Fibroblast of upper back skin (primary cell): Measurements from ENCODE around the gene ME3.
A peak's percentile ranks its signal among the peaks of the same experiment; 100 is the strongest.

Experiments
- DNase-seq: peaks from one replicate; pipeline ENCODE4 v3.0.0-alpha.2; 2013

Gene ME3

DNA sequence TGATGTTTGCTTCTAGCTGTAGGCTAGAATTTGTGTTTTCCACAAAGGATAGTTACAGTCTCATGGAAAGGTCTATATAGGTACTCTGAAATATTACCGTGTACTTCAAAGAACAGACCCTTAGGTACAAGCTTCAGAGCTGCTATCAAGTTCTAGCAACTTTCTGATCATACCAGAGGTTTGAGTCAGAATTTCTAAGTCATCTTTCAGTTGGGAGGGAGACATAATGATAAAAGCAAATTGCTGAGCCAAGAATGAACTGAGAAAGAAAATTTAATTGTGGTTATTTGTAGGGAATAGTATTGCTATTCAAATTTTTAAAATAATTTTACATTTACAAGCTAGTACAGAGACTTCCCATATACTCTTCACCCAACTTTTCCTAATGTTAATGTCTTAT is 19.9 kb upstream of the ME3 start:
- peak; percentile 63 for DNase-seq

DNA sequence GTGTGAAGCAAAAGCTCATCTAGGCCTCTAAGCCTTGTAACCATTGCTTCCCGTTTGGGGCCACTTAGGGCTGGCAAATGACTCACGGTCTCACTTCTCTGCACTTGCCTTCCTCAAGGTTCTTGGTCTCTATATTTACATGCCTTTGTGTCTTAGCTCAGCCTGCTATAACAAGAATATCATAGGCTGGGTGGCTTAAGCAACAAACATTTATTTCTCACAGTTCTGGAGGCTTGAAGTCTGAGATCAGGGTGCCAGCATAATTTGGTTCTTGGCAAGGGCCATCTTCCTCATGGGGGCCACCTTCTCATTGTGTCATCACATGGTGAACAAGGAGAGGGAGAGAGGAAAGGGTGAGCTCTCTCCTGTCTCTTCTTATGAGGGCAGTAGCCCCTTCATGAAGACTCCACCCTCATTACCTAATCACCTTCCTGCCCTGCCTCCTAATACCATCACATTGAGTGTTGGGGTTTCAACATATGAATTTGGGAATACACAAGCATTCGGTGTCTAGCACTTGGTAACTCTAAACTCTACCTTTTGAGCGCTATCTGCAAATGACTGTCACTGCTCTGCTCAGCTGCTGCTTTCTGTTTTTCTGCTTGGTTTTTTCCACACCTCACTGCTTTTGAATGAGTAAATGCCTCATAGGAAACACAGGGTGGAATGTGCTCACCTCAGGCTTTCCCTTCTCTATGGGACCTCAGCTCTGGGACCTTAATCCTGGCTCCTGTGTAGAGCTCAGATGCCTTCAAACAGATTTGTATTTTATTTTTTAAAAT is 16.2 kb upstream of the ME3 start:
- peak; percentile 75 for DNase-seq

DNA sequence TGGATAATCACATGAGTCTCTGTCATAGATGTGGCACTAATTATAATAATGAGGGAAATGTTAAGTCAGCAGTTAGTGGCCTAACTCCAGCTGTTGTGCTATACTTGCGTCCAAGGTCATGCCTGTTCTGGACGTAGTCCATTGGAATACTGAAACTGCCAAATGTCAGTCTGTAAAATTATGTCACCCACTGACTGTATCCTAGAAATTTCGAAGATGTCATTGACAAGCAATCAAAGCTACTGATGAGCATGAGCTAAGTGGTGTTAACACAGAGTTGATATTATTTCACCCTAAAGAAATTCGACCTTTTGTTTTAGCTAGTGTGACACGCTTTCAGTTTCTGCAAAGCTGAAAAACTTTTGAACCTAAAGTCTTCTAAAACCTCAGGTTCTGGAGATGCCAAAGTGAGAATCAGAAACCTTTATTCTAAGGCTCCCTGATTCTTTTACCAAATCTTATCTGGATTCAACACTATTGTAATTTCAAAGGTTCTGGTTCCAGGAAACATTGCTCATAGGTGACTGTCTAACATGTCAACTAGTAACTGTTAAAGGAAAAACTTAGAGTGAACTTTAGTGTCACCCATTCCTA is 14.9 kb upstream of the ME3 start:
- DNase-seq = no peak

GRCh38 chr11:86686531-86686930 is 14.1 kb upstream of the ME3 start:
- no peak for DNase-seq

- DNase-seq = no peak
Measured at GRCh38 chr11:86681483-86681756, 9.0 kb upstream of the ME3 start.

DNA sequence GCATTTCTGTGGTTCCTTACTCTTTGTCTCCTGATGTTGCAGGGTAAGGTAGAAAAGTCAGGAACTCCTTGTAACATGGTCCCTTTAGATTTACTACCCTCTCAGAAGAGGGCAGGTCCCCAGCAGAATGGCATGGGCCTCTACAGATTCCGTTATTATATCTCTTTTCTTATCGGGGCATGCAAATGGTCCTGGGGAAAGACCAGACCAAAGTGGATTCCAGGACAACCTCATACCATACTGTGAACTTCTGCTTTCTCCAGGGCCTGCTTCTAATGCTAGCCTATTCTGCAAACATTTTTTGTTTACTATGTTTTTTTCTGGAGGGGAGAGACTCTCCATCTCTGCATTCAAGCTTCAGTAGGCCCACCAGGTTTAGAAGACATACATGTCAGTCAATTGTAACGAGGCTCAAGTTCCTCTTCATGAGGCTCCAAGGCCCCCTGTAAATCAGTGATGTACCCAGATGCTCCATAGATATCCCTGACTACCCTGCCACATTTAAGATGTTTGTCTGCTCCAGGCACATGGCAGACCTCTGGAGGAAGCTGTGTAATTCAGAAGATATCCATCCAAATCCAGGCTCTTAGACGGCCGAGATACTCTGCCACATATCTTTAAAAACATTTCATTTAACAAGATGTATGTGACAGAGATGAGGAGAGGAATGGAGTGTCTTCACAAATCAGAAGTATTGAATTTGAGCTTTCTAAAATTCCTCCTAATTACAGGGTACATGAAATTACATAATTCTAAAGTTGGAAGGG is 8.5 kb upstream of the ME3 start:
- DNase-seq = no peak

GRCh38 chr11:86678823-86679222 is 6.4 kb upstream of the ME3 start:
- DNase-seq = peak; percentile 57

DNA sequence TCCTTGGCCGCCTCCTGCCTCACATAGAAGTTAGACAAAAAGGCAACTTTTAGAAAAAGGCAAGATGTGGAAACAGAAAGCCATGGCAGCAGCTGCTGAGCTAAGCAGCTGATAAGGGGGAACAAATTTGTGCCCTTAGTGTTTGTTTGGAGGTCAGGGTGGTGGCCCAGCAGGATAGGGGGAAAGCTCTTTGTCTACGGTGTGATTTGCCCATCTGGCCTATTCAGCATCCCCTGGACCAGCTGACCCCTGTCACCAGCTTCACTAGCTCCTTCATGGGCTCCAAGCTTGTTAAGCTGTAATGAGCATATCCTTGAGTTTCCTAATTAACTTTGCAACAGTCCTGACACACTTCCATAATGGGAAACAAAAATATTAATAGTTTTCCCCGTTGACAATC is 5.9 kb upstream of the ME3 start:
- no peak for DNase-seq

DNA sequence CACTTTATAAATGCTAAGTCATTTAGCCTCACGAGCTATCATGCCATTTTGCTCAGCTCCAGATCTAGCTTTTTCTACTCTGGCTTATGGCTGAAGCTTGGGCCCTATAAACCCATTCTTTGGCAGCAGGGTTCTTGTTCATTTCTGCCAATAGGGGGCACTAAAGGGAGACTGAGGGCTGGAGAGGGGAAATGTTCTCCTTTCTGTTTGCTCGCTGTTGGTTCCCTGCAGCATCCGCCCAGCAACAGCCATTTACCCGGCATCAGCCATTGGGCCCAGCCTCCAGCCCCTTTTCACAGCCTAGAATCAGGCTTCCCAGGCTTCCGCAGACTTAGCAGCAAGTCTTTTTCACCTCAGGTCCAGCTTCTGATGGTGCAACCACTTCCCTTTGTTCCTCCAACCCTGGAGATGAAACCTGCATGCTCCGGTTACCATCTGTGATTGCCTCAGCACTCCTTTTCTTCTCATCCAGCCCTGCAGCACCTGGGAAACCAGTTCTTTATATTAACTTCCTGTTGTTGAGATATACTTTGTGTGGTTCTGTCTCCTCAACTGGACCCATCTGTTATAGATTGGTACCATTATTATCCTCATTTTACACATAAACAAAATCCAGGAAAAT is 4.2 kb upstream of the ME3 start:
- no peak for DNase-seq

- DNase-seq = no peak
Measured at GRCh38 chr11:86676010-86676409, 3.6 kb upstream of the ME3 start.

DNA sequence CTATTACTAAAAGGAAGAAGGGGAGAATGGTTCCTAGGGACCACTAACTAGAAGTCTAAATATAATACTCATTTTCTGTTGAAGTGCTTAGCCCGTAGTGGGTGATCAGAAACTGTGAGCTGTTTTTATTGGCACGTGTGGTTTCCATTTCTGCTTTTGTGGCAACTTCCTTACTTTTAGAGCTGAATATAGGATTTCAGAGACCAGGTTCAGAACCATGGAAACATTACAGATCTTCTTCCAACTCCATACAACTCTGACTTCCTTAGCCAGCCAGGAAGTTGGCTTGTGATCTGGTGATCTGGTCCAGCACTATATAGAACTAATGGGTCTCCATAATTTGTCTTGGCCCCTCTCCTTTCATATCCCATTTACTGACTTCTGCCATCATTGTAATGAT is 2.6 kb upstream of the ME3 start:
- no peak for DNase-seq

GRCh38 chr11:86673872-86674750 is 1.7 kb upstream of the ME3 start:
- no peak for DNase-seq

GRCh38 chr11:86673055-86673843 is 833 bp upstream of the ME3 start:
- DNase-seq = no peak

DNA sequence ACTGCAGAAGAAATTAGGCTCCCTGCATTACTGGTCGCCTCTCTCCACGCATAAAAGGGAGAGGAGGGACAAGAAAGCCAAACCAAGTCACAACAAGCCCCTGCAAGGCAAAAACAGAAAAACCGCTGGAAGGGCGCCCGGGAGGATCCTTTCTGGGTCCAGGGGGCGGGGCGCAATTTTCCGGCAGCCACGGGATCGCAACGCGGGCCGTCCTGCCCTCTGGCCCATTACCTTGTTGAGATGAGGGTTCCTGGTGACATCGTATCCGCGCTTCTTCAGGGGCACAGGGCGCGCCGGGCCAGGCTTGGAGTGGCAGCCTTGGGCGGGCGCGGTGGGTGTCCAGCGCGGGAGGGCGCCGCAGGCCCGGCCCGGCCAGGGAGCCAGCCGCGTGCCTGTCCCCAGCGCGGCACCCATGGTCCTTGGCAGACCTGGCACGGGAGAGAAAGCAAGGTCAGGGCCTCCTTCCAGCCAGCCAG is 847 bp downstream of the ME3 start:
- DNase-seq = peak; percentile 41

DNA sequence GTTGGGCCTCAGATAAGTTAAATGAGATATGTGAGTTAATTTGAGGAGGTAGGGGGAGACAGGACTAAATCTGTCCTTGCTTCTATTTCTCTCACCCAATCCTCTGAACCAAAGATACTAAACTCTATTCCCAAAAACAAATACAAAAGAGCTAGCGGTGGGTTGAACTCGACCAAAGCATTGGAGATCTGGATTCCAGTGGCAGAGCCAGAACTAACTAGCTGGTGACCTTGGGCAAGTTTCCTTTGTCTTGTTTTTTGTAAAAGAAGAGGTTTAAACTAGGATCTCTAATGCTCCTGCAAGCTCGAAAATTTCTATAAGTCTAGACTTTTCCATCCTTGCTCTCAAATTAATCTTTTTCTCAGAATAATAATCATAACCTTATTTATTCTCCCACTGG is 1.5 kb downstream of the ME3 start:
- DNase-seq = no peak

DNA sequence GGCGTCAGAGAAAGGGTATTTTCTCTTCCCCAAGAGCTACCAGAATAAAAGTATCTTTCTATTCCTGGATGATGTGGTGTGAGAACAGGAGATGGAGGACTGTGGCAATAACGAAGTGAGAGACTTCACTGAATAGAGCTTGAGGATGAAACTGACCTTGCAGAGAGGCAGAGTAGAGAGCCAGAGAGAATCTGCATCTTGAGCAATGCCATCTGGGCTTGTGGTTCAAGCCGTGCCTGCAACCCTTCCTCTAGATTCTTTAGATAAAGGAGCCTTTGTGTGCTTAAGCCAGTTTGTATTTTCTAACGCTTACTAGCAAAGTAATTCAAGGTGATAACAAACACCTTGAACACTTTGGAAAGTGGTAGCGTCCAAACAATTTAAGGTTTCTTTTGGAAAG is 2.2 kb downstream of the ME3 start:
- peak; percentile 38 for DNase-seq

DNA sequence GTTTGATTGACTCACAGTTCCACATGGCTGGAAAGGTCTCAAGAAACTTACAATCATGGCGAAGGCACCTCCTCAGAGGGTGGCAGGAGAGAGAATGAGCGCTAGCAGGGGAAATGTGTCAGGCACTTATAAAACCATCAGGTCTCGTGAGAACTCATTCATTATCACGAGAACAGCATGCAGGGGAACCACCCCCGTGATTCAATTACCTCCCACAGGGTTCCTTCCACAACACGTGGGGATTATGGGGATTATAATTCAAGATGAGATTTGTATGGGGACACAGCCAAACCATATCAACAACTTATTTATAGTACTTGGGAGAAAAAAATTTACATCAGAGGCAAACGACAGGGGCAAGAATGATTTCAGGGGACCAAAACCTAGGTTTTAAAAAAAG is 3.0 kb downstream of the ME3 start:
- no peak for DNase-seq

DNA sequence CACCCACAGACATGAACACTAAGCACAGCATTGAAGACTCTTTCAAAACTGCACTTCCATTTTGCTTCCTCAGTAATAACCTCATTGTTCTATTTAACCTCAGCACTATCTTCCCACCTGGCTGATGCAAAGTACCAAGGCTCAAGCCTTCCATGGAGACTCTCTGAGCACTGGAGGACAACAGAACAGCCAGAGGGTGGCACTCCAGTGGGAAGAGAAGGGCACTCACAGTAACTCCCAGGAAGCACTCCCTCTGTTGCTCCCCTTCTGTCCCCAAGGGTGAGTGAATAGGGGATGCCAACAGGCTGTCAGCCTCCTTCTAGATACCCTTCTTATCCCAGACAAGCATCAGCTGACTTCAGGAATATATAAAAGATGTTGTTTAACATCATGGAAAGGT is 3.5 kb downstream of the ME3 start:
- no peak for DNase-seq

- DNase-seq = no peak
Measured at GRCh38 chr11:86666193-86666592, 6.2 kb downstream of the ME3 start.

DNA sequence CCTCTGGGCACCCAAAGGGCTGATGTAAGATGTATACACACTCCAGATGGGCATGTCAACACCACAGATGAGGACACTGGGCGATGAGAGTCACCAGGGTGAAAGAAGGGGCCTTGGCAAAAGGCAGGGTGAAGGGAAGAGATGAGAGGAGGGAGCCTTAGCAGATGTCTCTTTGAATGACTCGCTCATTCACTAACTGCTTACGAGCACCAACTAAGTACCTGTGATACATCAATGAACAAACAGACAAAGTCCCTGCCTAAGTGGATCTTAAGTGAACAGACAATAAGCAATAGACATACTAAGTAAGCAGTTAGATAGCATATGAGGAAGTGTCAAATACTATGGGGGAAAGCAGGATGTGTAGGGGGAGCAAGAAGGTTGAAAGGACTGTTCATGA is 7.5 kb downstream of the ME3 start:
- no peak for DNase-seq

DNA sequence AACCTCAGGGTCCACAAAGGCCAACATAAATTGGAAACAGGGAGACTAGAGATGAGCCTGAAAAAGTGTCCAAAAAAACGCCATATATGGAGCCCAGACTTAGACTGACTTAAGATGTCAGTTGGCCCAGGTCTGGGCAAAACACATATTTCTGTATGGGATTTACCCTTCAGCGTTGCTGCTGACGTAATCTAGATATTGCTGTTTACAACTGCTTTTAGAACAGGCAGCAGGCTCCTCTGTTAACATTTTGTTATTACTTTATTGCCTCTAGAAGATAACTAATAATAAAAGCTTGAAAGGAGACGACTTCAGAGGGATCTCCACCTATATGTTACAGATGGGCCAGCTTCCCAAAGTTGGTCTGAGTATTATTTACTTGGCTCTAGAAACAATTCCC is 8.7 kb downstream of the ME3 start:
- peak; percentile 25 for DNase-seq

DNA sequence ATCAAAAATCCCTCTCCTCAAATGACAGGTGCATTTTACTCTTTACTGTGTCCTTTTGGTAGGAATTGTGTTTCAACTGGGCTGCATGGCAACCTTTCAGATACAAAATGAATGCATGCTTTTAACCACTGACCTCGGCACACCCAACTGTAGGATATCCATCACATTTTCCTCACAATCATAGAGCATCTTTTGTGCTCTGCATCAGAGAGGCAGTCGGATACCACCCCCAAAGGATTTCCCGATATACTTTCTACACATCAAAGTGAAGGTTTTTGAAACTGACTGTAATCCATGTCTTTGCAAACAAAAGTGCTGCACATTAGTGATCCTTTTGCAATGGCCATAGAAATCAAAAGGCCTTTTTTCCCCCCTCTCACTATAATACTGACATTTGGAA is 9.1 kb downstream of the ME3 start:
- DNase-seq = no peak
